A172 (cell line): Measurements from ENCODE around the gene WBP1L. TPM values are rescaled to one million over a fixed set of nuclear protein-coding genes. Genes with fewer than 3 reads are reported as not detected.
"Not testable (repeated sequence)": the region's sequence is repeated elsewhere in the genome, so short reads cannot be mapped to it uniquely, and the experiment has no call there.

Experiments
- DNase-seq: peaks from one replicate; pipeline ENCODE4 v3.0.0-alpha.2; 2015; ENCODE audit warnings: low spot score
- total RNA-seq: library from RNA; depleted of rRNA; stranded (reverse); fragments of >200 nt; shearing (Covaris generic); gene quantifications from 2 replicates; pipeline ENCODE4 v1.2.3, GENCODE V29; 2014; rRNA removed

Gene WBP1L
- total RNA-seq, 1 experiment from 2014 or later, result 19.1 TPM

- DNase-seq, result not testable (repeated sequence)
Measured at GRCh38 chr10:102838276-102838927, 94.7 kb downstream of the WBP1L start.

GRCh38 chr10:102841827-102842345, 98.1 kb downstream of the WBP1L start:
- no peak for DNase-seq

DNA sequence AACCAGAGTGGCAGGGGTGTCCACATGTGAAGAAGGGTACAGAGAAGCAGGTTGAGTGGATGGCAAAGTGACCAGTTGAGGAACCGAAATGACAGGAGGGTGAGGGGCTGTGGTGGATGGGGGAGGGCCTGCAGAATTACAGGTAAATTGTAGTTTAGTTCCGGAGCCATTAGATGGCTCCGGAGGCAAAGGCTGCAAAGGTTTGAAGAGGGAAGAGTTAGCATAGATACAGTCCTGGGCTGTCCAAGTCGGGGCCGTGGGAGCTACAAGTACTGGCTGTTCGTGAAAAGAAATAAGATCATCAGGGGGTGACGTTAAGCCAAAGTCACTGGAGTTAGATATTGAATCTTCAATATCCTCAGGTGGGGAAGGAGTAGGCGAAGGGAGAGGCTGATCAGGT, 99.4 kb downstream of the WBP1L start:
- DNase-seq, result not testable (repeated sequence)

GRCh38 chr10:102844190-102844776, 100.5 kb downstream of the WBP1L start:
- not testable (repeated sequence) for DNase-seq

DNA sequence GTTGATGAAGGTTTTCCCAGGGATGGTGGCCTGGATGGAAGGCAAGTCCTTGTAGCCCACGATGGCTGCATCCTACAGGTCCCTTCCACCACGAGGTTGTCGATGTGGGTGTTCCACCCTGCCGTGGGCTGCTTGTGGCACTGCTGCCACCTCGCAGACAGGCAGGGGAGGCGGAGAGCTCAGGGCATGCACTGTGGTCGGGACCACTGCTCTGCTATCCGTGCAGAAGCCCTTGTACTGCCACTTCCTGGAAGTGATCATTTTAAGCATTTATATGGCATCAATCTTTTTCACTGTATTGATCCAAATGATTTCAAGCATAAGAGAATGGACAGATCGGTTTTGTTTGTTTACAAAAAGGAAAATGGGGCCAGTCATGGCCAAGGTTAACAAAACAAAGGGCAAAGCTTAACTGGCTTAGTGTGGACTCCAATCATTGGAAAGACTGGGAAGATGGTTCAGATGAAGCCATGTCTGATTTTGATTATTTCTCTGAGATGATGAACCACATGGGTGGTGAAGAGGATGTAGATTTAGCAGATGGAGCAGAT, 101.7 kb downstream of the WBP1L start:
- no peak for DNase-seq

DNA sequence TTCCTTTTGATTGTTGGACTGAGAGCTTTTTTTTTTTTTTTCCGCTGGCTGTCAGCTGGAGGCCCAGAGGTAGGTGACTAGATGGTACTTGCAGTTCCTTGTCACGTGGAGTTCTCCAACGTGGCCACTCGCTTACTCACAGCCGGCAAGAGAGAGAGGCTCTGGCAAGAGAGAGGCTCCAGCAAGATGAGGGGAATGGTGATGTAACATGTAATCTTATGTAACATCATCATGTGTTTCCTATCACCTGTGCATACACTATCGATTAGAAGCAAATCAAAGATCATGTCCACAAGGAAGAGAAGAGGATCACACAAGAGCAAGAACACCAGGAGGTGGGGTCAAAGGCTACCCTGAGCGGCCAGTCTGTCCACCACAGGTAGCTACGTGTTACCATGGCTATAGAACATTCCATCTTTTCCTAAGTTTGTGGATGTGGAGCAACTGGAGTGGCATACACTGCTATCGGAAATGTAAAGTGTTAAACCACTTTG, 106.3 kb downstream of the WBP1L start:
- no peak for DNase-seq

- DNase-seq, result not testable (repeated sequence)
Measured at GRCh38 chr10:102853237-102853636, 109.5 kb downstream of the WBP1L start.

DNA sequence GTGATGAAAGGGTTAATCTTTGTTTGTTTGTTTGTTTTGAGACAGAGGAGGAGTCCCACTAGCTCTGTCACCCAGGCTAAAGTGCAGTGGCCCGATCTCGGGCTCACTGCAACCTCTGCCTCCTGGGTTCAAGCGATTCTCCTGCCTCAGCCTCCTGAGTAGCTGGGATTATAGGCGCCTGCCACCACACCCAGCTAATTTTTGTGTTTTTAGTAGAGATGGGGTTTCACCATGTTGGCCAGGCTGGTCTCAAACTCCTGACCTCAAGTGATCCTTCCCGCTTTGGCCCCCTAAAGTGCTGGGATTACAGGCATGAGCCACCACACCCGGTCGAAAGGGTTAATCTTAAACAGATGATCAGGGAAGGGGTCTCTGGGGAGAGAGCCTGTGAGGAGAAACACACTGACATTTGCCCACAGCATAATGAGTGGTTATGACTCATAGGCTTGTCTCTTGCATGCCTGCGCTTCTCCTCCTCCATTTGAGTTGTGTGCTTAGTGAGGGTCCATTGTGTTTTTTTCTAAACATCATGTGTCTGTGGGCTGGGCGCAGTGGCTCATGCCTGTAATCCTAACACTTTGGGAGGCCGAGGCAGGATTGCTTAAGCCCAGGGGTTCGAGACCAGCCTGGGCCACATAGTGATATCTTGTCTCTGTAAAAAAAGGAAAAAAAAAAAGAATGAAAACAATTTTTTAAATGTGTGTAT, 112.1 kb downstream of the WBP1L start:
- DNase-seq, result peak; percentile 93

DNA sequence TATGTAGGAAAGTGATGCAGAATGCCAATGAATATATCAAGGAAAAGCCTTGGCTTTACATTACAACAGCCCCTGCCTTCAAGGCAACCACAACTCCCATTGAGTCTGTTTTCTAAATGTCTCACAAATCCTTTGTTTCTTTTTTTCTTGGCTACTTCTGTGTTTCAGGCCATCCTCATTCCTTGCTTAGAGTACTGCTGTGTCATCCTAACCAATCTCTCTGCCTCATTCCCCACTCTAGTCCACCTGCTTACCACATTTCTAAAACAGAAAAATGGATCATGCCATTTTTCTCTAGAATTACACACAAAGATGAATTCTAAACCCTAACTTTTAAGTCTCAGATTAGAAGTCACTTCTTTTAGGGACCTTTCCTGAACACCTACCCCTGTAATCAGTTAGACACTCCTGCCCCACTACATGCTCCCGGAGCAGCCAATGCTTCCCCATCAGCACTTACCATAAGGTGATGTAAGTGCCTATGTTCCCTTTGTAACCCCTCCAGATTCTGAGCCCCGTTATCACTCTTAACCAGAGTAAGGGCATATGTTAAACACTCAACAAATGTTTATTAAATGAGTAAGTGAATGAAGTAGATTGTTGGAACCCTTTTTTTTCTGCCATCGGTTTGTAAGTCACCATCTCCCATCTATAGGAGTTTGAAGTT, 113.1 kb downstream of the WBP1L start:
- no peak for DNase-seq

DNA sequence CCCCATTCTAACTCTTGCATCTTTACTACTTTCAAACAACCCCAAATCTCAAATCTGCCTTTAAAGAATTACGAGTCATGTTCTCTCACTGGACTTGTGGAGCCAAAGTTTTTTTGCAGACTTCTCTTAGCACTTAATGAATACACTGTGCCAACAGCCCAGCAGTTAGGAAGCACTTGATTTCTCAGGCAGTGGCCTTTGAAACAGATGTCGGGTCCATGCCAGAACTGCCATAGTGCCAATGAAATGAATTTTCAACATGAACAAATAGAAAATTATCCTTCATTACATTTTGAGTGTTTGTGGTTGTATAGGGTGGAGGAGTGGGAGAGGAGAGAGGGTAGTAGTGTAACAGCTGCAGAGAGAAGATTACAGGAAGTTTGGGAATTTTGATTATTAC, 116.2 kb downstream of the WBP1L start:
- DNase-seq, result no peak

DNA sequence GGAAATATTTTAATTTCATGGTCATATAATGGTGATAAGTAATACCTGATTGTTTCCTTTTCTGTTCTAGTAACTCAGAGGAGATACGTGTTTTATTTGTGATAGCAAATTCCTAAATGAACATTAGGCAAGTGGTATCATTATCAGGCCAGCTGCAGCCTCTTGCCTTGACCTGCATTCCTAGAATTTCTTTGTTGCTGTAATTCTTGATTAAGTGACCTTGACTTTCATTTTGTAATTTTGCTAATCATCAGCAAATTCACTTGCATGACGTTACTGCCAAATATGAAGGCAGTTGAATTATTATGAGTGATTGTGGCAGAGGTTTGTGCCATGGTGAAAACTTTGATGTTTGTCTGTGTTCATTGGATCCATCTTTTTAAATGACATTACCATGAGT, 119.9 kb downstream of the WBP1L start:
- no peak for DNase-seq

- DNase-seq, result no peak
Measured at GRCh38 chr10:102865620-102866019, 121.9 kb downstream of the WBP1L start.

Other genes starting within 250 kb of the WBP1L start
- gene ACTR1A, start 241.2 kb upstream of the WBP1L start, total RNA-seq, result 163 and 193 TPM in 2 replicates
- gene SUFU, start 240.0 kb upstream of the WBP1L start, total RNA-seq, result 3.7 and 4.9 TPM in 2 replicates
- gene TRIM8, start 99.5 kb upstream of the WBP1L start, total RNA-seq, result 66.8 and 68.3 TPM in 2 replicates
- 11.1 and 17.9 TPM in 2 replicates for gene ARL3, start 29.6 kb upstream of the WBP1L start, total RNA-seq
- 7.3 and 9.5 TPM in 2 replicates for gene SFXN2, start 29.3 kb upstream of the WBP1L start, total RNA-seq
- gene CYP17A1, start 93.5 kb downstream of the WBP1L start, total RNA-seq, result not detected in 2 replicates
- 18.9 and 21.9 TPM in 2 replicates for gene BORCS7, start 110.3 kb downstream of the WBP1L start, total RNA-seq
- 29.4 and 30.1 TPM in 2 replicates for gene AS3MT, start 125.5 kb downstream of the WBP1L start, total RNA-seq
- 4.1 and 6.8 TPM in 2 replicates for gene CNNM2, start 174.3 kb downstream of the WBP1L start, total RNA-seq